IMR-90 (cell line): ENCODE measurements around the gene PTPN23. TPM values are rescaled to one million over a fixed set of nuclear protein-coding genes. Genes with fewer than 3 reads are reported as not detected.

Experiments used
- ATAC-seq: fragments of 200-7000 bp; cut with Tn5 transposase; 2 replicates; pipeline ENCODE4 v1.9.1; 2020; ENCODE audit warnings: low read depth, mild to moderate bottlenecking, moderate library complexity
- BruUV-seq: library from RNA; stranded (reverse); fragments of 400-500 nt; replicated peaks from 2 replicates; lab custom pipeline; 2021; lab: Mats Ljungman, UMichigan
- CTCF ChIA-PET: fragments of 300-600 bp; formaldehyde crosslinking; extraction: SDS; loops from one replicate; lab custom pipeline; 2021; ENCODE audit warnings: antibody characterized with exemption; lab: Yijun Ruan, JAX
- POLR2A ChIA-PET: fragments of 300-600 bp; sonication (Branson Sonifier 250); formaldehyde crosslinking; loops from one replicate; lab custom pipeline; 2022; ENCODE audit warnings: antibody characterized with exemption; ENCODE audit not compliant: unreplicated experiment; lab: Charles Lee
- DNase-seq: peaks from one replicate; pipeline ENCODE4 v3.0.0; 2013
- H2AFZ ChIP-seq: replicated peaks from 2 replicates; pipeline ENCODE3; 2013; ENCODE audit warnings: low read length, mild to moderate bottlenecking; ENCODE audit not compliant: poor library complexity
- H2AK5ac ChIP-seq: 2 replicates; pipeline ENCODE4 v1.6.1; 2013; ENCODE audit warnings: low read depth, low read length, inconsistent platforms
- H2AK9ac ChIP-seq: replicated peaks from 2 replicates; pipeline ENCODE3; 2013; ENCODE audit warnings: mild to moderate bottlenecking, low read depth, low read length, moderate library complexity; ENCODE audit not compliant: poor library complexity
- H2BK120ac ChIP-seq: 2 replicates; pipeline ENCODE4 v1.6.1; 2013; ENCODE audit warnings: low read depth, low read length, inconsistent platforms
- H2BK15ac ChIP-seq: 3 replicates; pipeline ENCODE4 v1.6.1; 2013; ENCODE audit warnings: low read depth, low read length, inconsistent platforms
- H2BK20ac ChIP-seq: 2 replicates; pipeline ENCODE4 v1.6.1; 2013; ENCODE audit warnings: low read depth, mild to moderate bottlenecking, inconsistent platforms, low read length, moderate library complexity
- H2BK5ac ChIP-seq: 2 replicates; pipeline ENCODE4 v1.6.1; 2013; ENCODE audit warnings: mild to moderate bottlenecking, low read depth, low read length, inconsistent platforms; ENCODE audit not compliant: poor library complexity, severe bottlenecking
- H3K14ac ChIP-seq: replicated peaks from 2 replicates; pipeline ENCODE4 v1.6.1; 2013; ENCODE audit warnings: low read depth, low read length, inconsistent platforms
- H3K18ac ChIP-seq: 2 replicates; pipeline ENCODE4 v1.6.1; 2013; ENCODE audit warnings: low read depth, low read length, control low read depth
- H3K23ac ChIP-seq: 2 replicates; pipeline ENCODE4 v1.6.1; 2013; ENCODE audit warnings: low read depth, low read length, inconsistent platforms
- H3K27ac ChIP-seq: 2 replicates; pipeline ENCODE4 v1.5.1; 2013; ENCODE audit warnings: mild to moderate bottlenecking, control low read depth, low read length; ENCODE audit not compliant: insufficient read depth
- H3K27me3 ChIP-seq: 2 replicates; pipeline ENCODE4 v1.6.1; 2013; ENCODE audit warnings: low read length; ENCODE audit not compliant: control insufficient read depth, insufficient read depth
- H3K36me3 ChIP-seq: 2 replicates; pipeline ENCODE4 v1.6.1; 2013; ENCODE audit warnings: low read length, mixed read lengths; ENCODE audit not compliant: control insufficient read depth, insufficient read depth
- H3K4ac ChIP-seq: 2 replicates; pipeline ENCODE4 v1.6.1; 2013; ENCODE audit warnings: low read depth, low read length, inconsistent platforms
- H3K4me1 ChIP-seq: 2 replicates; pipeline ENCODE4 v1.6.1; 2013; ENCODE audit warnings: low read length, mixed read lengths; ENCODE audit not compliant: control insufficient read depth, insufficient read depth
- H3K4me2 ChIP-seq: 2 replicates; pipeline ENCODE4 v1.6.1; 2013; ENCODE audit warnings: low read depth, mild to moderate bottlenecking, control low read depth, low read length, moderate library complexity
- H3K4me3 ChIP-seq: 2 replicates; pipeline ENCODE4 v1.5.1; 2013; ENCODE audit warnings: low read depth, mild to moderate bottlenecking, control low read depth, low read length, moderate library complexity; ENCODE audit not compliant: insufficient read depth
- H3K56ac ChIP-seq: 2 replicates; pipeline ENCODE4 v1.6.1; 2013; ENCODE audit warnings: low read length, inconsistent platforms; ENCODE audit not compliant: insufficient read depth; ENCODE audit errors: extremely low read depth
- H3K79me1 ChIP-seq, 2 experiments: 2 replicates each; pipeline ENCODE4 v1.6.1; 2013; ENCODE audit warnings: low read length in 2 of 2, inconsistent platforms in 1 of 2, low read depth in 1 of 2
- H3K9ac ChIP-seq: 2 replicates; pipeline ENCODE4 v1.6.1; 2013; ENCODE audit warnings: low read depth, low read length, control low read depth
- H3K9me1 ChIP-seq: 2 replicates; pipeline ENCODE4 v1.6.1; 2013; ENCODE audit warnings: low read length, inconsistent platforms; ENCODE audit not compliant: insufficient read depth
- H3K9me3 ChIP-seq: 2 replicates; pipeline ENCODE4 v1.6.1; 2013; ENCODE audit warnings: low read length; ENCODE audit not compliant: control insufficient read depth, insufficient read depth
- H4K20me1 ChIP-seq: 2 replicates; pipeline ENCODE4 v1.6.1; 2013; ENCODE audit warnings: low read length, inconsistent platforms; ENCODE audit not compliant: insufficient read depth
- H4K5ac ChIP-seq: 2 replicates; pipeline ENCODE4 v1.6.1; 2013; ENCODE audit warnings: mild to moderate bottlenecking, low read depth, low read length, control low read depth
- H4K8ac ChIP-seq, 2 experiments: 2 replicates each; pipeline ENCODE4 v1.6.1; 2013; ENCODE audit warnings: low read depth in 2 of 2, low read length in 2 of 2, control low read depth in 1 of 2, inconsistent platforms in 1 of 2
- H4K91ac ChIP-seq: 2 replicates; pipeline ENCODE4 v1.6.1; 2013; ENCODE audit warnings: low read depth, low read length, inconsistent platforms; ENCODE audit not compliant: insufficient read depth
- BHLHE40 ChIP-seq: fragments of 150-350 bp; IDR thresholded peaks from 2 replicates; pipeline ENCODE4 v1.6.1; 2016; ENCODE audit warnings: mild to moderate bottlenecking, low read depth, low read length
- CEBPB ChIP-seq: IDR thresholded peaks from 2 replicates; pipeline ENCODE4 v1.6.1; 2012; ENCODE audit warnings: low read depth, low read length, improper control_type of control experiment
- CHD1 ChIP-seq: IDR thresholded peaks from 2 replicates; pipeline ENCODE4 v1.6.1; 2012; ENCODE audit warnings: low read depth, low read length, improper control_type of control experiment
- FOS ChIP-seq: fragments of 150-350 bp; IDR thresholded peaks from 2 replicates; pipeline ENCODE4 v1.6.1; 2016; ENCODE audit warnings: low read depth, low read length
- MAFK ChIP-seq: IDR thresholded peaks from 2 replicates; pipeline ENCODE4 v1.6.1; 2012; ENCODE audit warnings: low read depth, low read length, improper control_type of control experiment
- MAZ ChIP-seq: IDR thresholded peaks from 2 replicates; pipeline ENCODE4 v1.6.1; 2012; ENCODE audit warnings: low read depth, mild to moderate bottlenecking, low read length, improper control_type of control experiment, moderate library complexity, borderline replicate concordance
- MXI1 ChIP-seq: IDR thresholded peaks from 2 replicates; pipeline ENCODE4 v1.6.1; 2012; ENCODE audit warnings: low read depth, mild to moderate bottlenecking, low read length, moderate library complexity, borderline replicate concordance
- NFE2L2 ChIP-seq: fragments of 150-350 bp; IDR thresholded peaks from 2 replicates; pipeline ENCODE4 v1.6.1; 2016; ENCODE audit warnings: low read depth, mild to moderate bottlenecking, low read length
- POLR2A ChIP-seq: IDR thresholded peaks from 2 replicates; pipeline ENCODE4 v1.6.1; 2012; ENCODE audit warnings: mild to moderate bottlenecking, low read depth, low read length
- RAD21 ChIP-seq: IDR thresholded peaks from 2 replicates; pipeline ENCODE4 v1.6.1; 2012; ENCODE audit warnings: low read length, improper control_type of control experiment
- RFX5 ChIP-seq: IDR thresholded peaks from 2 replicates; pipeline ENCODE4 v1.8.0; 2012; ENCODE audit warnings: low read depth, mild to moderate bottlenecking, low read length, moderate library complexity
- WGBS, 2 experiments: methylation state at CpG; one replicate each; pipeline versions ENCODE4 v1.1.5 to v1.1.7; 2013; ENCODE audit warnings: missing lambda C conversion rate in 2 of 2; ENCODE audit not compliant: insufficient read length in 1 of 2; ENCODE audit errors: extremely low coverage in 2 of 2; 5-methylcytosine and 5-hydroxymethylcytosine counted together
- dilution Hi-C: fragments of 300-500 bp; cut with HindIII; formaldehyde crosslinking; loops from one replicate; pipeline ENCODE4 v1.14.3; 2018; ENCODE audit warnings: low sequenced_read_pairs; ENCODE audit not compliant: unreplicated experiment
- in situ Hi-C: fragments of 300-500 bp; cut with MboI; formaldehyde crosslinking; loops from 3 replicates; pipeline ENCODE4 v1.14.3; 2019; ENCODE audit warnings: low sequenced_read_pairs, inconsistent platforms, mixed read lengths
- intact Hi-C: fragments of 100-400 bp; cut with micrococcal nuclease; formaldehyde crosslinking; loops from 2 replicates; pipeline ENCODE4 v1.10.0; 2022
- polyA plus RNA-seq, 3 experiments: library from polyadenylated mRNA; depleted of rRNA; stranded (reverse); fragments of >200 nt; gene quantifications; 2 replicates each; pipeline ENCODE4 v1.2.3, GENCODE V29; 2012; ENCODE audit warnings: low replicate concordance in 1 of 3
- total RNA-seq: library from RNA; depleted of rRNA; stranded (reverse); fragments of >200 nt; gene quantifications from 2 replicates; pipeline ENCODE4 v1.2.3, GENCODE V29; 2012
- TF ChIP-seq, protein P1 (sequence below): fragments of 150-350 bp; IDR thresholded peaks from 2 replicates; pipeline ENCODE4 v1.6.1; 2017; ENCODE audit warnings: mild to moderate bottlenecking, antibody characterized with exemption, low read length, low read depth
- TF ChIP-seq, protein P2 (sequence below): conservative IDR thresholded peaks from 2 replicates; pipeline ENCODE4 v1.5.1; 2012; ENCODE audit warnings: mild to moderate bottlenecking, low read depth, low read length, improper control_type of control experiment

PTPN23 gene
- total and polyA plus RNA-seq, 2 of the 4 experiments (the other 2 are of a cell fraction) = 4.5 to 15.1 TPM

GRCh38 chr3:47407896-47408838 is 27.3 kb downstream of the PTPN23 start (continued):
- TF ChIP-seq, protein P1, sequence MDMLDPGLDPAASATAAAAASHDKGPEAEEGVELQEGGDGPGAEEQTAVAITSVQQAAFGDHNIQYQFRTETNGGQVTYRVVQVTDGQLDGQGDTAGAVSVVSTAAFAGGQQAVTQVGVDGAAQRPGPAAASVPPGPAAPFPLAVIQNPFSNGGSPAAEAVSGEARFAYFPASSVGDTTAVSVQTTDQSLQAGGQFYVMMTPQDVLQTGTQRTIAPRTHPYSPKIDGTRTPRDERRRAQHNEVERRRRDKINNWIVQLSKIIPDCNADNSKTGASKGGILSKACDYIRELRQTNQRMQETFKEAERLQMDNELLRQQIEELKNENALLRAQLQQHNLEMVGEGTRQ = no peak
- TF ChIP-seq CHD1 = no peak

DNA sequence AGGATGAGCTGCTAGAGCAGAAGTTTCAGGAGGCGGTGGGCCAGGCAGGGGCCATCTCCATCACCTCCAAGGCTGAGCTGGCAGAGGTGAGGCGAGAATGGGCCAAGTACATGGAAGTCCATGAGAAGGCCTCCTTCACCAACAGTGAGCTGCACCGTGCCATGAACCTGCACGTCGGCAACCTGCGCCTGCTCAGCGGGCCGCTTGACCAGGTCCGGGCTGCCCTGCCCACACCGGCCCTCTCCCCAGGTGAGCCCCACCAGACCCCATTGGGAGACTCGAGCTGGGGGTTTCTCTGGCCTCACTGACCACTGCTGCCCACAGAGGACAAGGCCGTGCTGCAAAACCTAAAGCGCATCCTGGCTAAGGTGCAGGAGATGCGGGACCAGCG is 28.0 kb downstream of the PTPN23 start:
- peaks cover 11% of the 10 kb centered on the region; the same call in 1 of the 2 replicates for H3K4me1 ChIP-seq
- no peaks in the 10 kb centered on the region for H3K9me3 ChIP-seq
- ChIA-PET CTCF (no interaction called here), POLR2A (no interaction called here)
- no peak overlapping the region for H2BK120ac ChIP-seq
- peaks cover 8 to 33% of the 10 kb centered on the region in 2 experiments for H3K79me1 ChIP-seq
- no peak overlapping the region for H3K18ac ChIP-seq
- H2AFZ ChIP-seq = no peak overlapping the region
- dilution Hi-C loops = no loop called here
- ATAC-seq = no peak
- no peak overlapping the region for H3K4me2 ChIP-seq
- BruUV-seq = TSS peak; percentile 18
- WGBS, 2 experiments = 100% methylated on average over 5 of the region's 15 CpGs; no CpG with 5 or more reads in 1 of the 2 experiments
- no peak overlapping the region for H4K91ac ChIP-seq
- peaks cover 45% of the 10 kb centered on the region for H4K20me1 ChIP-seq
- no peak overlapping the region for H3K14ac ChIP-seq
- no peak overlapping the region for H3K9ac ChIP-seq
- H3K9me1 ChIP-seq = peaks cover 16% of the 10 kb centered on the region
- no peak for DNase-seq
- no peak overlapping the region for H3K23ac ChIP-seq
- no peak overlapping the region for H3K27ac ChIP-seq
- in situ Hi-C loops = no loop called here
- intact Hi-C loops = no loop called here
- no peak overlapping the region for H2AK5ac ChIP-seq
- no peak overlapping the region for H2BK5ac ChIP-seq
- no peak overlapping the region for H3K56ac ChIP-seq
- no peak overlapping the region for H2AK9ac ChIP-seq
- H3K36me3 ChIP-seq = peaks cover 67% of the 10 kb centered on the region
- H3K4ac ChIP-seq = no peak overlapping the region
- no peak overlapping the region for H3K4me3 ChIP-seq
- H3K27me3 ChIP-seq = no peaks in the 10 kb centered on the region
- no peak overlapping the region for H2BK15ac ChIP-seq
- H4K5ac ChIP-seq = no peak overlapping the region
- no peak overlapping the region for H4K8ac ChIP-seq
- no peak overlapping the region for H2BK20ac ChIP-seq
- TF ChIP-seq, protein P2, sequence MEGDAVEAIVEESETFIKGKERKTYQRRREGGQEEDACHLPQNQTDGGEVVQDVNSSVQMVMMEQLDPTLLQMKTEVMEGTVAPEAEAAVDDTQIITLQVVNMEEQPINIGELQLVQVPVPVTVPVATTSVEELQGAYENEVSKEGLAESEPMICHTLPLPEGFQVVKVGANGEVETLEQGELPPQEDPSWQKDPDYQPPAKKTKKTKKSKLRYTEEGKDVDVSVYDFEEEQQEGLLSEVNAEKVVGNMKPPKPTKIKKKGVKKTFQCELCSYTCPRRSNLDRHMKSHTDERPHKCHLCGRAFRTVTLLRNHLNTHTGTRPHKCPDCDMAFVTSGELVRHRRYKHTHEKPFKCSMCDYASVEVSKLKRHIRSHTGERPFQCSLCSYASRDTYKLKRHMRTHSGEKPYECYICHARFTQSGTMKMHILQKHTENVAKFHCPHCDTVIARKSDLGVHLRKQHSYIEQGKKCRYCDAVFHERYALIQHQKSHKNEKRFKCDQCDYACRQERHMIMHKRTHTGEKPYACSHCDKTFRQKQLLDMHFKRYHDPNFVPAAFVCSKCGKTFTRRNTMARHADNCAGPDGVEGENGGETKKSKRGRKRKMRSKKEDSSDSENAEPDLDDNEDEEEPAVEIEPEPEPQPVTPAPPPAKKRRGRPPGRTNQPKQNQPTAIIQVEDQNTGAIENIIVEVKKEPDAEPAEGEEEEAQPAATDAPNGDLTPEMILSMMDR = no peak
- TF ChIP-seq POLR2A (no peak), RFX5 (no peak), MAZ (no peak), CEBPB (no peak), MXI1 (no peak), FOS (no peak), MAFK (no peak), BHLHE40 (no peak), CHD1 (no peak), RAD21 (no peak), NFE2L2 (no peak)
